ENCODE measurements around the gene PELI1.

The PELI1 gene

GRCh38 chr2:64157792-64158191 lies 13.6 kb upstream of the PELI1 start:
- in situ Hi-C loops (cut with HindIII; ENCODE audit: low sequenced_read_pairs): no loop called here

DNA sequence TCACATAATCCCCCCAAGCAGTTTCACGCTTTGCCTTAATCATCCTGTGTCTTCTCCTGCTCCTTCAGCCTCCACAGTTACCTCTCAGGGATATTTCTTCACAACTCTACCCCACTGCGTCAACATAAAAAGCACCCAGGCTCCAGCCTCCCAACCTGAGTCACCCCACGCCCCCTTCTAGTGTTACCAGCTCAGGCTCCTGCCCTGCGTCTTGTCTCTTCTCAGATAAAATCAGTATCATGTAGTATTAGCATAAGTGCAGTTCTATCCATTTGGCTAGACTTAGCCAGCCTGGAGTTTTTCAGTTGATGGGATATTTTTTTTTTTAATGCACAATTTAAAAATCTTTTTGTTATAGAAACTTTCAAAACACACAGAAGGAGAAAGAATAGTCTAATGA lies 9.6 kb upstream of the PELI1 start:
- in situ Hi-C loops (cut with HindIII; ENCODE audit: low sequenced_read_pairs): no loop called here

DNA sequence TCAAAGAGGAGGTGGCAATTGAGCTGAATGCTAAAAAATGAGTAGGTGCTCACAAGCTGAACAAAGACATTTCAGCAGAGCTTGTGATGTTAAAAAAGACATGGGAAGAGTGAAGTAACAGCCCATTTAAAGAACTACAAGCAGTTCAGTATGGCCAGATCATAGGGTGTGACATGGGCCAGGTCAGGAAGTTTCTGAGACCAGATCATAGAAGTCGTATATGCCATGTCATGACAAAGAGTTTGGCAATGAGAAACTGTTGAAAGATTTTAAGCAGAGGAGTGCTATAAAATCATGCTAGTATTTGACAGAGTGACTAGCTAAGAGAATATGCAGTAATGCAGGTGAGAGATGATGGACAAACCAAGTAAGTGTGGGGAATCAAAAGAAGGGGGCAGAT lies 7.3 kb upstream of the PELI1 start:
- in situ Hi-C loops (cut with HindIII; ENCODE audit: low sequenced_read_pairs): no loop called here

GRCh38 chr2:64145714-64146113 lies 1.5 kb upstream of the PELI1 start:
- in situ Hi-C loops (cut with HindIII; ENCODE audit: low sequenced_read_pairs): no loop called here

DNA sequence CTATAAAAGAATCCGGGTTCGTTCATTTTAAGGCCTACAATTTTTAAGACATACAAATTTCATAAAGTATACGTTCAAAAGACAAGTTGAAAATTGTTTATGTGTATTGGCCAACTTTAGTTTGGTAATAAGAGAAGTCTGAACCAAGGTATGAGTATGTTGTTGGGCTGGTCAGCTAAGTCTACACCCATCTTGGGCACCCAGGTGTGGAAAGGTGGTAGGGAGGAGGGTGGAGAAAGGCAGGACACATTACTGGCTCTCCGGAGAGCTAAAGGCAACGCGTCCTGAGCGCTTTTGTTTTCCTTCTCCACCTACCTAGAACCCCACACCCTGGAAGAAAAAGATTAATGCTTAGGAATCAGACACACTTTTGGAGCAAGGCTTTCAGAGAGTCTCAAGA lies 899 bp upstream of the PELI1 start:
- in situ Hi-C loops (cut with HindIII; ENCODE audit: low sequenced_read_pairs): no loop called here

- in situ Hi-C loops (cut with HindIII; ENCODE audit: low sequenced_read_pairs): no loop called here
Measured at GRCh38 chr2:64143169-64144056, 807 bp downstream of the PELI1 start.

GRCh38 chr2:64142741-64143168 lies 1.5 kb downstream of the PELI1 start:
- in situ Hi-C loops (cut with HindIII; ENCODE audit: low sequenced_read_pairs): no loop called here

DNA sequence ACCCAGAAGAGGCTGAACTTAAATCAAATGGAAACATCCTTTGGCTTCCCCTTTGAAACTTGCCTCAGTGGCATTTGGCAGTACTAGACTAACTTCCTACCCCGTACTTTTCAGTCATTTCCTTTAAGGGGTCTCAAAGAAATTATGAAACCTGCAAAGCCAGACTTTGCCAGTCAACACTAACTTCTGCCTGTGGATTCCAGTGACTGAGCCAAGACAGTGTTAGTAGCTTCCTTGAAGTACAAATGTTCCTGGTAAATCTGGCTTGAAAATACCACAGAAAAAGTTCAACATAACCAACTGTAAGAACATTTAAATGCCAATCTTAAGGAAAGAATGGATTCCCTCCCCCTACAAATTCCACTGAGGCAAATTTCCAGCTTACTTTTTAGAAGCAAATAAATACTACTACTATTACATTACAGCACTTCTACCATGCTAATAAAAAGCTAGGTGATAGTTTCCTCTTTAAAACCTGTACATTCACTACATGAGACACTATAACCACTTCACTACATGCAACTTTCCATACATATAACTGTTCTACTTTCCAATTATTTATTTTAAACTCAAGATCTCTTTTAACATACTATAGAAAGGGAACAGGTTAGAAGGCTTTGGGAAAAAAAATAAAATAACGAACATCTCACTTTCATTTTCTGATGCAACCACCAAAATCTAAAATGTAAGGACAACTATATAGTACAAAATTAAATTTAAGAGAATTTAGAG lies 2.4 kb downstream of the PELI1 start:
- in situ Hi-C loops (cut with HindIII; ENCODE audit: low sequenced_read_pairs): no loop called here

GRCh38 chr2:64140665-64141200 lies 3.5 kb downstream of the PELI1 start:
- in situ Hi-C loops (cut with HindIII; ENCODE audit: low sequenced_read_pairs): no loop called here

- in situ Hi-C loops (cut with HindIII; ENCODE audit: low sequenced_read_pairs): no loop called here
Measured at GRCh38 chr2:64139956-64140355, 4.3 kb downstream of the PELI1 start.

GRCh38 chr2:64137996-64138395 lies 6.2 kb downstream of the PELI1 start:
- in situ Hi-C loops (cut with HindIII; ENCODE audit: low sequenced_read_pairs): no loop called here

GRCh38 chr2:64137567-64137966 lies 6.7 kb downstream of the PELI1 start:
- in situ Hi-C loops (cut with HindIII; ENCODE audit: low sequenced_read_pairs): no loop called here

- in situ Hi-C loops (cut with HindIII; ENCODE audit: low sequenced_read_pairs): no loop called here
Measured at GRCh38 chr2:64135421-64135820, 8.8 kb downstream of the PELI1 start.

DNA sequence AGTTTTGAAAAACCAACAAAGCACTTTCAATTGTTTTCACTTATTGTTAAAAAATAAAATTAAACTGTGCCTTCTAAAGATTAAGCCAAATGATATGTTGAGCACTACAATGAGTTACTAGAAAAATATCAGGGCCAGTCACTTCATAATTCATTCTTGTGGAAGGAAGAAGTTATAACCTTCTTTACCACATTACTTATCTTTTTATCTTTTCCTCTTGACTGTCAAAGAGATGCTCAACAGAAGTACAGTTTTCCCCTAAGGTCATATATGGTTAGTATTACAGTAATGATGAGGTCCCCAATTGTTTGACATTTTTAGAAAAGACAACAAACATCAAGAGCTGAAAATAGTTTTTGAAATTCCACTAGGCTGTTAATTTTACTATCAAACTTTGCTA lies 9.4 kb downstream of the PELI1 start:
- in situ Hi-C loops (cut with HindIII; ENCODE audit: low sequenced_read_pairs): no loop called here

- in situ Hi-C loops (cut with HindIII; ENCODE audit: low sequenced_read_pairs): no loop called here
Measured at GRCh38 chr2:64133828-64134227, 10.4 kb downstream of the PELI1 start.

DNA sequence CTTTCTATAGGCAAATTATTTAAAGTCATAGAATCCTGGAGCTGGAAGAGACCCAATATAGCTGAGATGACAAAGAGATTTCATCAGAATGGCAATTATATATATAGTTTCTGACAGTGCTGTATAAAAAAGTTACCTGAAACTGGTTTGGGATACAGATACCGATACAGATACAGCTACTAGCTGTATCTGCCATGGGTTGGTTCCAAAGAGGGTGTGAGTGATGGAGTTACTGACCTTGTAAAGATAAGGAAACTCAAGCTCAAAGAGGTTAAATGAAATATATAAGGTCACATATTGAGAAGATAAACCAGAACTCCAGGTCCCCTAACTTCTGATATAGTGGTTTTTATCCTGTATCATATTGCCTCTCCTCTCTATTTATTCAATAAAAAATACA lies 10.9 kb downstream of the PELI1 start:
- in situ Hi-C loops (cut with HindIII; ENCODE audit: low sequenced_read_pairs): no loop called here

DNA sequence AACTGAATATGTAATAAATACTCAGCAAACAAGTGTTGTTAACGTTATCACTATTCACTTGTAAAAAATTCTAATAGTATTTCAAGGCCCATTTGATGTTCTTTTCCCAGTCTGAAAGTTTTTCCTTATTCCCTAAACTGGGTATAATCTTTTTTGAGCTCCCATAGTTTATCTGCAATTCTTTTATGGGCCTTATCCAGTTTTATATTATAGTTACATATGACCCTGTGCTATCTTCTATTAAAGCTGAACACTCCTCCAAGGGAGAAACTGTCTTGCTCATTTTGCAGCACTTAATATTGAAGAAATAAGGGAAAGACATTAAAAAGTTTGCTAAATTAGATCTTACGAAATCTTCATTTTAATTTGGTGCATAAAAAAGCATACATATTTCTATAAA lies 13.9 kb downstream of the PELI1 start:
- in situ Hi-C loops (cut with HindIII; ENCODE audit: low sequenced_read_pairs): no loop called here

DNA sequence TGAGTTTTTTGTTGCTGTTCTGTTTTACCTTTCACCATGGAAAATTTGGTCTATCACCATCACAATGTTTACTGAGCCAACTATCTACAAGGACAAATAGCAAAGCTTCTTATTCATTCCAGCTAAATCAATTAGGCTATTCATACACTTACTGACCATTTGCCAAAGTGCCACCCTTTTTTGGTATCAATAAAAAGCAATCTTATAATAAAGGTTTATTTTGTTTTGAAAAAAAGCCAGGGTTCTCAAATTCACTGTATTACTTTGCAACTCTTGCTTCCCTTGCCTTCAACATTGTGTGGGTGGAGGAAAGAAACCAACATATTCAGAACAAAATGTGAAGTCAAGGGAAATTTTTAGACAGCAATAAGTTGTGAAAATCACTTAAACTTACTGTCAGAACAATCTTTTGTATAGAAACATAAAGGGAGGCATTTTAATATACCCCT lies 15.3 kb downstream of the PELI1 start:
- in situ Hi-C loops (cut with HindIII; ENCODE audit: low sequenced_read_pairs): no loop called here

- in situ Hi-C loops (cut with HindIII; ENCODE audit: low sequenced_read_pairs): no loop called here
Measured at GRCh38 chr2:64128406-64128805, 15.8 kb downstream of the PELI1 start.

DNA sequence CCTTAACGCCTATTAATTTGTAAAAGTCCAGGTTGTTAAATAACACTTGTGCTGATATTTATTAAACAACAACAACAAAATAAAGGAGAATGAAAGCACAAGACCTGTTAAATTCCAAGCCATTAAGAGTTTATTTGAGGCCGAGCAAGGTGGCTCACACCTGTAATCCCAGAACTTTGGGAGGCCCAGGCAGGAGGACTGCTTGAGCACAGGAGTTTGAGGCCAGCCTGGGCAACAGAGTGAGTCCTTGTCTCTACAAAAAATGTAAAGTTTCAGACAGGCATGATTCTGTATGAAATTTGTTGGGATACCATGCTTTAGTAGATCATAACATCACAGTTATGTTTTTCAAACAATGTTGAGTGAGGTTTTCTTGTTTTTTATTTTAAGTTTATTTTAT lies 17.1 kb downstream of the PELI1 start:
- in situ Hi-C loops (cut with HindIII; ENCODE audit: low sequenced_read_pairs): no loop called here

GRCh38 chr2:64126601-64127000 lies 17.6 kb downstream of the PELI1 start:
- in situ Hi-C loops (cut with HindIII; ENCODE audit: low sequenced_read_pairs): no loop called here

DNA sequence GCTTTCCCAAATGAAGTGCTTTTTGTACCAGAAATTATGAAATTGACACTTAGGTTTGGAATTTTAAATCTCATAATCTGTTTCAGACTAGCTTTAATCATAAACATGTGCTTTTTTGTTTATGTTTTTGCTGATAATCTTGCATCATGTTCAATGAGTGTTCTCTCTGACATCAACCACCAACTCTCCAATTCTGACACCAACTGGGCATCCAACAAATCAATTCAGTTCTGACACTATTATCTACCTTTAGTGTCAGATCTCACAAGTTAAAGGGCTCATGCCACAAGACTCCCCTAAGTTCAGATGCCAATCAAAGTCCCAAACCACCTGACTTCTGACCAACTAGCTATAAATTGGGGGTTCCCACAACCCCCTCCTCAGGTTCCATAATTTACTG lies 19.6 kb downstream of the PELI1 start:
- in situ Hi-C loops (cut with HindIII; ENCODE audit: low sequenced_read_pairs): no loop called here
